ENCODE results near the gene RETREG3. TPM values are rescaled to one million over a fixed set of nuclear protein-coding genes. Genes with fewer than 3 reads are reported as not detected.

The RETREG3 gene
- total RNA-seq, 1 experiment from 2014 or later, result 38.5 TPM

GRCh38 chr17:42536372-42537155 is 72.6 kb downstream of the RETREG3 start (continued):
- no peak for TF ChIP-seq ZBTB33 (IDR thresholded peaks at IDR 0.05; ENCODE audit: extremely low read depth, insufficient replicate concordance, low read length)
- TF ChIP-seq ZFX (IDR thresholded peaks at IDR 0.05), result peak; percentile 77; the same call in 1 of the 2 replicates
- TF ChIP-seq POLR2AphosphoS5 (IDR thresholded peaks at IDR 0.05; ENCODE audit: low read depth, low read length), result peak; percentile 29
- no peak for TF ChIP-seq CBX3 (IDR thresholded peaks at IDR 0.05; ENCODE audit: low read depth)
- no peak for TF ChIP-seq ELF1 (IDR thresholded peaks at IDR 0.05; ENCODE audit: borderline replicate concordance, low read depth)
- no peak for TF ChIP-seq JUND (IDR thresholded peaks at IDR 0.05)
- TF ChIP-seq TCF7L2 (IDR thresholded peaks at IDR 0.05; ENCODE audit: borderline replicate concordance, extremely low read depth, insufficient read depth, insufficient read length), result peak; percentile 28
- no peak for TF ChIP-seq ZNF274 (IDR thresholded peaks at IDR 0.05; ENCODE audit: low read depth, low read length)
- TF ChIP-seq EZH2 (IDR thresholded peaks at IDR 0.05), result no peak
- no peak for TF ChIP-seq CEBPB (IDR thresholded peaks at IDR 0.05; ENCODE audit: low read depth)
- TF ChIP-seq YY1 (IDR thresholded peaks at IDR 0.05; ENCODE audit: extremely low read depth, insufficient replicate concordance, low read depth, low read length), result no peak
- no peak for TF ChIP-seq RAD21 (IDR thresholded peaks at IDR 0.05; ENCODE audit: low read depth)
- no peak for TF ChIP-seq POLR2A (IDR thresholded peaks at IDR 0.05; ENCODE audit: borderline replicate concordance, extremely low read depth, insufficient read depth, insufficient read length)
